RWPE1 (cell line): ENCODE data around the gene DACH1.

ENCODE experiments used
- CTCF ChIA-PET: fragments of 350-600 bp; sonication (Branson Sonifier 250); formaldehyde crosslinking; extraction: SDS; loops from one replicate; lab custom pipeline; 2021; lab: Yijun Ruan, JAX
- POLR2A ChIA-PET: fragments of 400-600 bp; formaldehyde crosslinking; extraction: SDS; loops from one replicate; lab custom pipeline; 2020; ENCODE audit warnings: antibody characterized with exemption; ENCODE audit not compliant: low non-redundant PET; lab: Yijun Ruan, JAX
- DNase-seq: peaks from one replicate; pipeline ENCODE4 v3.0.0; 2012; ENCODE audit warnings: low spot score
- H3K27ac ChIP-seq: fragments of 450-650 bp; 2 replicates; pipeline ENCODE4 v1.5.1; 2017
- CTCF ChIP-seq: fragments of 450-650 bp; conservative IDR thresholded peaks from 2 replicates; pipeline ENCODE4 v1.5.1; 2017; ENCODE audit warnings: low read depth, mild to moderate bottlenecking

Gene DACH1

GRCh38 chr13:71597150-71597549 lies 269.9 kb downstream of the DACH1 start:
- DNase-seq: no peak
- no peak overlapping the region for H3K27ac ChIP-seq
- ChIA-PET CTCF (no interaction called here), POLR2A (no interaction called here)
- no peak for TF ChIP-seq CTCF

- POLR2A ChIA-PET: no interaction called here
- CTCF ChIA-PET: no interaction called here
- no peak for TF ChIP-seq CTCF
- DNase-seq: no peak
- H3K27ac ChIP-seq: no peak overlapping the region
Observed at GRCh38 chr13:71596116-71596515, 270.9 kb downstream of the DACH1 start.

- TF ChIP-seq CTCF: no peak
- H3K27ac ChIP-seq: no peak overlapping the region
- CTCF ChIA-PET: no interaction called here
- POLR2A ChIA-PET: no interaction called here
- no peak for DNase-seq
Observed at GRCh38 chr13:71593566-71593965, 273.4 kb downstream of the DACH1 start.

- no peak for DNase-seq
- CTCF ChIA-PET: no interaction called here
- POLR2A ChIA-PET: no interaction called here
- no peak overlapping the region for H3K27ac ChIP-seq
- no peak for TF ChIP-seq CTCF
Observed at GRCh38 chr13:71591374-71591773, 275.6 kb downstream of the DACH1 start.

- POLR2A ChIA-PET: no interaction called here
- H3K27ac ChIP-seq: no peak overlapping the region
- TF ChIP-seq CTCF: no peak
- DNase-seq: no peak
- CTCF ChIA-PET: no interaction called here
Observed at GRCh38 chr13:71590654-71591148, 276.3 kb downstream of the DACH1 start.

GRCh38 chr13:71589032-71589431 lies 278.0 kb downstream of the DACH1 start:
- TF ChIP-seq CTCF: no peak
- POLR2A ChIA-PET: no interaction called here
- DNase-seq: no peak
- H3K27ac ChIP-seq: no peak overlapping the region
- CTCF ChIA-PET: interaction anchor here (0.6 to 0.7 kb wide), 2 partner anchors 842 to 1092 kb away, joined by 3 to 4 read pairs; no protein-coding TSS in a partner anchor
